ENCODE results near the gene KRTAP3-3.

DNA sequence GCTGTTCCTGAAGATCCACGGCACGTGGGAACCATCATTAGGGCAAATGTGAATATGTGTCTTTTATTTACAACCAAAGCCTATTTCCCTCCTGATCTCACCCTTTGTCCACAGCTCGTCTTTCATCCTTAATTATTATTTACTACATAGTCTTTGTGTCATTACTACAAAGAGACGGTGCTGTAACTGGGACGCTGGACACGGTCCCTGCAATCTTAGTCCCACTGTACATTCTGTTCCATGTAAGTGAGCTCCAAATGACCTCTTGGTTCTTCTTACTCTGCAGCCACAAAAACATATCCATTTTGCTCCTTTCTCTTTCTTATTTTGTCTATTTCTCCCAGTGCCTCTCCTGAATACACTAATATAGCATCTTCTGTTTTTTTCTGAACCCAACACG lies 43.8 kb downstream of the KRTAP3-3 start:
- TF ChIP-seq, protein P1, sequence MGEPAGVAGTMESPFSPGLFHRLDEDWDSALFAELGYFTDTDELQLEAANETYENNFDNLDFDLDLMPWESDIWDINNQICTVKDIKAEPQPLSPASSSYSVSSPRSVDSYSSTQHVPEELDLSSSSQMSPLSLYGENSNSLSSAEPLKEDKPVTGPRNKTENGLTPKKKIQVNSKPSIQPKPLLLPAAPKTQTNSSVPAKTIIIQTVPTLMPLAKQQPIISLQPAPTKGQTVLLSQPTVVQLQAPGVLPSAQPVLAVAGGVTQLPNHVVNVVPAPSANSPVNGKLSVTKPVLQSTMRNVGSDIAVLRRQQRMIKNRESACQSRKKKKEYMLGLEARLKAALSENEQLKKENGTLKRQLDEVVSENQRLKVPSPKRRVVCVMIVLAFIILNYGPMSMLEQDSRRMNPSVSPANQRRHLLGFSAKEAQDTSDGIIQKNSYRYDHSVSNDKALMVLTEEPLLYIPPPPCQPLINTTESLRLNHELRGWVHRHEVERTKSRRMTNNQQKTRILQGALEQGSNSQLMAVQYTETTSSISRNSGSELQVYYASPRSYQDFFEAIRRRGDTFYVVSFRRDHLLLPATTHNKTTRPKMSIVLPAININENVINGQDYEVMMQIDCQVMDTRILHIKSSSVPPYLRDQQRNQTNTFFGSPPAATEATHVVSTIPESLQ (CRISPR knock-in tag; IDR thresholded peaks at IDR 0.05) = no peak
- no peak for TF ChIP-seq JUN (CRISPR knock-in tag; IDR thresholded peaks at IDR 0.05)
- no peak for TF ChIP-seq TEAD1 (CRISPR knock-in tag; IDR thresholded peaks at IDR 0.05)

Data from WTC11 (cell line).